GM21717 (cell line): ENCODE data around the gene ASH1L.
"Not testable (repeated sequence)": the region's sequence is repeated elsewhere in the genome, so short reads cannot be mapped to it uniquely, and the experiment has no call there.

ENCODE experiments used
- ATAC-seq: cut with Tn5 transposase; IDR thresholded peaks from one replicate; pipeline ENCODE4 v1.9.1; 2021; ENCODE audit warnings: mild to moderate bottlenecking, moderate library complexity; ENCODE audit not compliant: unreplicated experiment

The ASH1L gene

GRCh38 chr1:155561779-155562580 lies 623 bp downstream of the ASH1L start:
- ATAC-seq = peak; percentile 20

- no peak for ATAC-seq
Observed at GRCh38 chr1:155555915-155556314, 6.7 kb downstream of the ASH1L start.

- no peak for ATAC-seq
Observed at GRCh38 chr1:155553349-155553748, 9.3 kb downstream of the ASH1L start.

GRCh38 chr1:155548706-155549105 lies 13.9 kb downstream of the ASH1L start:
- ATAC-seq = no peak

GRCh38 chr1:155540000-155540874 lies 22.4 kb downstream of the ASH1L start:
- no peak for ATAC-seq

GRCh38 chr1:155537193-155537592 lies 25.4 kb downstream of the ASH1L start:
- no peak for ATAC-seq

GRCh38 chr1:155531624-155532023 lies 31.0 kb downstream of the ASH1L start:
- no peak for ATAC-seq

GRCh38 chr1:155529929-155530328 lies 32.7 kb downstream of the ASH1L start:
- no peak for ATAC-seq

GRCh38 chr1:155529109-155529508 lies 33.5 kb downstream of the ASH1L start:
- ATAC-seq = no peak

GRCh38 chr1:155527677-155528076 lies 34.9 kb downstream of the ASH1L start:
- ATAC-seq = no peak

- no peak for ATAC-seq
Observed at GRCh38 chr1:155526356-155526755, 36.2 kb downstream of the ASH1L start.

- ATAC-seq = no peak
Observed at GRCh38 chr1:155522069-155522468, 40.5 kb downstream of the ASH1L start.

- no peak for ATAC-seq
Observed at GRCh38 chr1:155518484-155518883, 44.1 kb downstream of the ASH1L start.

GRCh38 chr1:155514582-155515187 lies 47.9 kb downstream of the ASH1L start:
- no peak for ATAC-seq

- no peak for ATAC-seq
Observed at GRCh38 chr1:155513300-155513916, 49.2 kb downstream of the ASH1L start.

GRCh38 chr1:155511385-155511784 lies 51.2 kb downstream of the ASH1L start:
- not testable (repeated sequence) for ATAC-seq

GRCh38 chr1:155509064-155509463 lies 53.5 kb downstream of the ASH1L start:
- no peak for ATAC-seq

GRCh38 chr1:155507945-155508344 lies 54.7 kb downstream of the ASH1L start:
- no peak for ATAC-seq

GRCh38 chr1:155505963-155506362 lies 56.6 kb downstream of the ASH1L start:
- not testable (repeated sequence) for ATAC-seq

GRCh38 chr1:155504207-155504606 lies 58.4 kb downstream of the ASH1L start:
- no peak for ATAC-seq
